Measurements from ENCODE around the gene GABRB3.

The GABRB3 gene

DNA sequence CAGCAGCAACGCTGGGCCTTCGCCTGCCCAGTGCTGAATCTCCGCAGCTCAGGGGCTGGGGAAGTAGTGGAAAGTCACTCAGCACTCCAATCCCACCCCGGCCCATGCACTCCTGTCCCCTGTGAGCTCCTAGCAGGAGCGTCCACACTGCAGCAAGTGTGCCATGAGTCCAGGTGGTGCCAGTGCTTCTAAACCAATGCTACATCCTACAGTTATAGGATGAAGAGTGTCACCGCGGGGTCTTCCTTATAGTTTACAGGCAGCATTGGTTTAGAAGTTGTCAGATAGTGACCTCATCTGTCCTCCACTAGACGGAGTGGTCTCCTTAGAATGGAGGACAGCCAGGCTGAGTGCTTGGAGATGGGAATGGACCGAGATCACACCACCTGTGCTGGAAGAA, 221.4 kb downstream of the GABRB3 start:
- no peak for DNase-seq (ENCODE audit: low spot score)

DNA sequence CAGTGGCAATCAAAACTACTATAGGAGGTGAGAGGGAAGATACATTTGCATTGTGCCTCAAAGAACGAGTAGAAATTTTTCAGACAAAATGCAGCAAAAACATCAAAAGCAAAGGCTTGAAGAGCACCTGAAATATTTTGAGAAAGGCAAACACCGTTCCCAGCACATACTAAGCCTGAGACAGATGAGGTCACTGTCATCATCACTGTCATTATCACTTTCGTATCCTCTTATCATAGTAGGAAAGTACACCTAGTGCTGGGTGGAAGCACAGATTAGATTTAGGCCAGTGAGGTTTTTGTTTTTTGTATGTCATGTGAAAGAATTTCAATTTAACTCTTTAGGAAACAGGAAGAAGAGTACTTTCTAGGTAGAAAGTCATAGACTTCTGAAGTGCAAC, 222.0 kb downstream of the GABRB3 start:
- no peak for DNase-seq (ENCODE audit: low spot score)

DNA sequence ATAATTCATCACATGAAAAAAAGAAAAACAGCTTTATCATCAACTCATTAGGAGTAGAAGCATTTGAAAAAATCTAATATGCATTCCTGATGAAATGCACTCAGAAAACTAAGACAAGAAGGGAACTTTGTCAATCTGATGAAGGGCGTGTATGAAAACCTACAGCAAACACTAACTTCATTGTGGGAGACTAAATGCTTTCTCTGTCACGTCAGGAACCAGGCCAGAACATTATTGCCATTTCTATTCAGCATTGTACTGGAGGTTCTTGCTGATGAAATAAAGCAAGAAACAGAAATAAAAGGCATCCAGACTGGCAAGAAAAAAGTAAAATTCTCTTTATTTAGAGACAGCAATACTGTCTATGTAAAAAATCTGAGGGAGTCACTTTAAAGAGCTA, 235.2 kb downstream of the GABRB3 start:
- no peak for DNase-seq (ENCODE audit: low spot score)

DNA sequence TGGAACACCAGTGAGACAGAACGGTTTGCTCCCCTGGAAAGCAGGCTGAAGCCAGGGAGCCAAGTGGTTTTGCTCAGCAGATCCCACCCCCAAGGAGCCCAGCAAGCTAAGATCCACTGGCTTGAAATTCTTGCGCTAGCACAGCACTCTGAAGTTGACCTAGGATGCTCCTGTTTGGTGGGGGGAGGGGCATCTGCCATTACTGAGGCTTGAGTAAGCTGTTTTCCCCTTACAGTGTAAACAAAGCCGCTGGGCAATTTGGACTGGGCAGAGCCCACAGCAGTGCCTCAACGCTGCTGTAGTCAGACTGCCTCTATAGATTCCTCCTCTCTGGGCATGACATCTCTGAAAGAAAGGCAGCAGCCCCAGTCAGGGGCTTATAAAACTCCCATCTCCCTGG, 241.4 kb downstream of the GABRB3 start:
- no peak for DNase-seq (ENCODE audit: low spot score)

DNA sequence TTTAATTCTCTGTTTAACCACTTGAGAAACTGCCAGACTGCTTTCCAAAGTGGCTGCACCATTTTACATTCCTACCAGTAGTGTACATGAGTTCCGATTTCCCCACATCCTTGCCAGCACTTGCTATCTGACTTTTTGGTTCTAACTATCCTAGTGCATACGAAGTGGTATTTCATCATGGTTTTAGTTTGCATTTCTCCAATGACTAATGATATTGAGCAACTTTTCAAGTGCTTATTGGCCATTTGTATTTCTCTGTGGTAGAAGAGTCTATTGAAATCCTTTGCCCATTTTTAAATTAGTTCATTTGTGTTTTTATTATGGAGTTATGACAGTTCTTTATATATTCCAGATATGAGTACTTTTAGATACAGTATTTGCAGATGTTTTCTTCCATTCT, 247.8 kb downstream of the GABRB3 start:
- DNase-seq (ENCODE audit: low spot score), result no peak

DNA sequence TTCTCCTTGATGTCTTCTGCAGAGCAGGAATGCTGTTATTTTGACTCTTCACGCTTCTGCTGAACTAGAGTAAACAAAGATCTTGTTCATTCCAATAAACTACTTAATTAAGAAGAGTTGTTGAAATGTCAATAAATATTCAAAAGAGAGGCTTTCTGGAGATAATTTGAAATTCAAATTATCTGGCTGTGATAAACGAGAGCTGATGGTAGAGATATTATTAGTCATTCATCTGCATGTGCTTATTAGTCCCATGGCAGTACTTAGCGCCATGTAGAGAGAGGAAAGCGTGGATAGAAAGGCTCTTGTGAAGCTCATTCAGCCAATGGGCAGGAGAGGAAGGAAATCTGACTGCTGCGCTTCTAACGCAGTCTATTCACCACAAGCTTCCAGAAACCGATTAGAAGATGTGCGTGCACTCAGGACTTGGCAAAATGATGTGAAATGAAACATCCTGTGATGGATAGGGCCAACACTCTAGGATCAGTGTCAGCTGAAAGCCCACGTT, 251.1 kb downstream of the GABRB3 start:
- DNase-seq (ENCODE audit: low spot score), result no peak

DNA sequence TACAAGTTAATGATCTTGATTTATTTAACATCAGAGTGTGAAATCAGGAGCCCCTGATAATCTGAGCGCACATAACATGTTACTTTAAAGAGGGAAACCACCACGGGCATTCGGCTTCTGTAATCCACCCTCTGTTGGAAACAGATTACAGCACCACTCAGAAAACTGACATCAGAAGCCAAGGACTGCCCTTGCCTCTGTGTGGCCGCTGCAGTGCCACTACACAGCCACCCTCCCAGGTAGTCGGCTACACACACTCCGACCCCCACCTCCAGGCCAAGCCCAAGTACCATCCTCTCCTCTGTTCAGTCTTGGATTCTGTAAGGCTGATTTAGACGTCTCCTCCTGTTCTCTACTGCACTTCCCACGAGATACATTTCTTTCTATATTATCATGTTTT, 251.7 kb downstream of the GABRB3 start:
- DNase-seq (ENCODE audit: low spot score), result no peak

DNA sequence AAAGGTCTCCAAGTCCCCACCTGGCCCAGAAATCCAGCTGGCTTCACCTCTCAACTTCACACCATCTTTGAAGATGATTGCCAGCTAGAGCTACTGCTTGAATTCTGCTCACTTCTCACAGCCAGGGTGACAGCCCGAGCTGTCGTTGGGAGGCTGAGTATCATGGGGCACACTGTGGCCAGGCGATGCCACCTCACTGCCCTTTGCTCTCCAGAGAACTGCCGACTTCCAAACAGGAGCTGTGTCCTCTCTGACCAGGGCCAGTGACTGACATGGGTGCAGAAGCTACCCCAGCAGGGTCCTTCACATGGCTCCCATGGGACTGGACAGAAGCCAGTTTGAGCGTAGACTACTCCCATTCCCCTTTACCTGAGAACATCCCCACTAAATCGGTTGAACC, 254.0 kb downstream of the GABRB3 start:
- no peak for DNase-seq (ENCODE audit: low spot score)

DNA sequence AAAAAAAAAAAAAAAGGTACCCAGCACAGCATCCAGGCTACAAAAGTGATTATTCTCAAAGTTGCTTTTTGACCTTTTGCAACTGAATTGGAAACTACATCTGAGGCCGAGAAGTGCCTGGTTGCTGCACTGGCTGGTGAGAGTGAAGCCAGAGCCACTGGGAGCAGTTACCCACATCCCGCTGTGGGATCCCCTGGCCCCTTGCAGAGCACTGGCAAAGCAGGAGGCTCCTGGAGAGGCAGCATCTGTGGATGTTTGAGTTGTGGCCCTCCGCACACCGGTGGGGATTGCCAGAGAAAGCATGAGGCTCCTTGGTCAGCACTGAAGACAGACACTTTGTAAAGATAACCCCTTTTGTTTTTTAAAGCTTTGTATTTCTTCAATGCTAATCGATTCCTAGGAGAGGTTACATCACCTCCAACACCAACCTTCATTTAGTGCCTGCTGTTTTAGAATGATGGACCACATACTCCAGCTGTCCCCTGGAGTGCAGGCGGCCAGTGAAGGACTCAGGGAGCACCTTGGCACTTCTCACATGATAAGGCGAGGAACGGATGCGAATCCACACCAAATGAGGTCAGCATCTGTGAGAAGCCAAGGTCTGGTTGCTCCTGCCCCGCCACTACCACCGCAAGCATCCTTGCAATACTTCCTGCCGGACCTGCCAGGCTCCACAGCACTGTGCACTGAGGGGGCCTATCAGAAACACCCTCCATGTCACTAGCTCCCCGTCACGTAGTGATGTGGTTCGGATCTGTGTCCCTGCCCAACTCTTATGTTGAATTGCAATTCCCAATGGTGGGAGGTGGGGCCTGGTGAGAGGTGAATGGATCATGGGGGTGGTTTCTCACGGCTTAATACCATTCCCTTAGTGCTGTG, 256.5 kb downstream of the GABRB3 start:
- DNase-seq (ENCODE audit: low spot score), result no peak

DNA sequence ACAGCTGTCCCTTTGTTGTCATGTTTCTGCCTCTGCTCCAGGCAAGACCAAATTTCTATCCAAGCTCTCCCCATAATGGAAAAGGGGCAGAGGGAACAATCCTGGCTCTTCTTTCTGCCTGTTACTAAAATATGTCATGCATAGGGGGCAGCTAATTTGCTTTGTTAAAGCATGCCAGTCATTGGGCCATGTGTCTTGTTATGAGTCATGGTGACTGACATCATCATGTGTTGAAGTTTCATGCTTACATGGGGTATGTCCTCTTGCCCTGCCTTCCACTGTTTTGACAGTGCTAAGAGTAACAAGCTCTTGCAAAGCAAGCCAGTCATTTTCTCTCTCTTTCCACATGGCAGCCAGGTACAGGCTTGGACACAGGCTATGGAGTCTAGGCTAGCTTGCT, 268.9 kb downstream of the GABRB3 start:
- no peak for DNase-seq (ENCODE audit: low spot score)
